Measurements from ENCODE around the gene ZNF839.
"Not testable (repeated sequence)": the region's sequence is repeated elsewhere in the genome, so short reads cannot be mapped to it uniquely, and the experiment has no call there.

ZNF839 gene

GRCh38 chr14:102319351-102320032, at the start of gene ZNF839:
ZNF839 (plus strand) TSS chr14:102319746; CDS start chr14:102319766, 20 bp downstream.
- peak; percentile 94 for DNase-seq

- no peak for DNase-seq
Observed at GRCh38 chr14:102272392-102272791, 47.2 kb upstream of the ZNF839 start.

GRCh38 chr14:102275866-102276265, 43.7 kb upstream of the ZNF839 start:
- no peak for DNase-seq

- no peak for DNase-seq
Observed at GRCh38 chr14:102277874-102278630, 41.5 kb upstream of the ZNF839 start.

- DNase-seq: no peak
Observed at GRCh38 chr14:102278631-102278935, 41.0 kb upstream of the ZNF839 start.

- DNase-seq: no peak
Observed at GRCh38 chr14:102279282-102279681, 40.3 kb upstream of the ZNF839 start.

- DNase-seq: no peak
Observed at GRCh38 chr14:102279688-102280348, 39.7 kb upstream of the ZNF839 start.

- DNase-seq: no peak
Observed at GRCh38 chr14:102280376-102280962, 39.1 kb upstream of the ZNF839 start.

- no peak for DNase-seq
Observed at GRCh38 chr14:102282751-102283465, 36.6 kb upstream of the ZNF839 start.

GRCh38 chr14:102283631-102284129, 35.9 kb upstream of the ZNF839 start:
- DNase-seq: no peak

GRCh38 chr14:102285106-102285505, 34.4 kb upstream of the ZNF839 start:
- DNase-seq: no peak

GRCh38 chr14:102288139-102288538, 31.4 kb upstream of the ZNF839 start:
- DNase-seq: no peak

GRCh38 chr14:102292441-102292840, 27.1 kb upstream of the ZNF839 start:
- DNase-seq: no peak

GRCh38 chr14:102293781-102294180, 25.8 kb upstream of the ZNF839 start:
- no peak for DNase-seq

- no peak for DNase-seq
Observed at GRCh38 chr14:102295270-102295669, 24.3 kb upstream of the ZNF839 start.

- no peak for DNase-seq
Observed at GRCh38 chr14:102297436-102298170, 21.9 kb upstream of the ZNF839 start.

- DNase-seq: not testable (repeated sequence)
Observed at GRCh38 chr14:102298303-102299070, 21.1 kb upstream of the ZNF839 start.

GRCh38 chr14:102303664-102304063, 15.9 kb upstream of the ZNF839 start:
- no peak for DNase-seq

- peak; percentile 95 for DNase-seq
Observed at GRCh38 chr14:102304611-102305506, 14.7 kb upstream of the ZNF839 start, which contains the start of gene MOK. MOK (minus strand) TSS chr14:102305164; CDS start chr14:102304968, 196 bp downstream.

Measured in CD4-positive, alpha-beta T cell treated with Interleukin-6 for 4 hours (primary cell).